ENCODE results near the gene UBA1. TPM values are rescaled to one million over a fixed set of nuclear protein-coding genes. Genes with fewer than 3 reads are reported as not detected.
A peak's percentile ranks its signal among the peaks of the same experiment; 100 is the strongest.

The UBA1 gene
- total RNA-seq, 1 donor from 2014 or later: 170 TPM

DNA sequence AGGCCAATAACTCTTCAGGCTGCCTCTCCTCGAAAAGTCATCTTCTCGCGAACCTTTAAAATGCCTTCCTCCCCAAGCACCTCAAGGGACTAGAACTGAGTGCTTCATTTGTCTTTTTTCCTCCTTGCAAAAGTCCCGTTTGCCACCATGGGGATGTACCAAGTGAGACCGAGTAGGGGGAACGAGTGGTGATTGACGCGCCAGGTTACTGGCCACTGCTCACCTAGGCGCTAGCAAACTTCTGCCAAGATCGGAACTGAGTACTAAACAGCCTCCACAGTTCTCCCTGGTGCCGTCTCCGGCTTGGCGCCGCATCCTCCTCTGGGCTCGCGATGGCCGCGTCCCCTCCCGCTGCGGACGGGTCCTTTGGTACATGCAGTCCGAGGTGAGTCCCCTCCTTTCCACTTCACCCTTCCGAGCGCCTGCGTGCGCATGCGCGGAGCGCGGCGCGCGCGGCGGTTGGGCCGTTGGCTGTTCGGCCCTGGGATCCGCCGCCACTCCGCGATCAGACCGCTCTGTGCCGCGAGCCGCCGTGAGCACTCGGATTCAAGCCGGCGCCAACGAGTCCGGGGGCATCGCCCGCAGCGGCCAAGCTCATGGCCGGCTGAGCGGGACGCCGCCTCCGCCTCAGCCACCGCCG lies 24.8 kb downstream of the UBA1 start, which contains the start of gene CDK16:
TSS of gene CDK16 (plus strand) at position 402 of the 640 bp plus-strand sequence. CDS start 4,877 bp downstream, outside the sequence.
- DNase-seq (ENCODE audit: low read depth): peak; percentile 43
- no peaks in the 10 kb centered on the region for H3K27me3 ChIP-seq (ENCODE audit: control insufficient read depth, insufficient read depth, low read length)
- TF ChIP-seq, protein P1, sequence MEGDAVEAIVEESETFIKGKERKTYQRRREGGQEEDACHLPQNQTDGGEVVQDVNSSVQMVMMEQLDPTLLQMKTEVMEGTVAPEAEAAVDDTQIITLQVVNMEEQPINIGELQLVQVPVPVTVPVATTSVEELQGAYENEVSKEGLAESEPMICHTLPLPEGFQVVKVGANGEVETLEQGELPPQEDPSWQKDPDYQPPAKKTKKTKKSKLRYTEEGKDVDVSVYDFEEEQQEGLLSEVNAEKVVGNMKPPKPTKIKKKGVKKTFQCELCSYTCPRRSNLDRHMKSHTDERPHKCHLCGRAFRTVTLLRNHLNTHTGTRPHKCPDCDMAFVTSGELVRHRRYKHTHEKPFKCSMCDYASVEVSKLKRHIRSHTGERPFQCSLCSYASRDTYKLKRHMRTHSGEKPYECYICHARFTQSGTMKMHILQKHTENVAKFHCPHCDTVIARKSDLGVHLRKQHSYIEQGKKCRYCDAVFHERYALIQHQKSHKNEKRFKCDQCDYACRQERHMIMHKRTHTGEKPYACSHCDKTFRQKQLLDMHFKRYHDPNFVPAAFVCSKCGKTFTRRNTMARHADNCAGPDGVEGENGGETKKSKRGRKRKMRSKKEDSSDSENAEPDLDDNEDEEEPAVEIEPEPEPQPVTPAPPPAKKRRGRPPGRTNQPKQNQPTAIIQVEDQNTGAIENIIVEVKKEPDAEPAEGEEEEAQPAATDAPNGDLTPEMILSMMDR (IDR thresholded peaks at IDR 0.05; ENCODE audit: insufficient read depth, low read length, poor library complexity, severe bottlenecking): no peak
- peak within 1 kb of the TSS; percentile 73 for H3K4me3 ChIP-seq (ENCODE audit: low read depth, low read length)
- H3K36me3 ChIP-seq (ENCODE audit: control insufficient read depth, insufficient read depth, low read length): peaks cover 7% of the 10 kb centered on the region

DNA sequence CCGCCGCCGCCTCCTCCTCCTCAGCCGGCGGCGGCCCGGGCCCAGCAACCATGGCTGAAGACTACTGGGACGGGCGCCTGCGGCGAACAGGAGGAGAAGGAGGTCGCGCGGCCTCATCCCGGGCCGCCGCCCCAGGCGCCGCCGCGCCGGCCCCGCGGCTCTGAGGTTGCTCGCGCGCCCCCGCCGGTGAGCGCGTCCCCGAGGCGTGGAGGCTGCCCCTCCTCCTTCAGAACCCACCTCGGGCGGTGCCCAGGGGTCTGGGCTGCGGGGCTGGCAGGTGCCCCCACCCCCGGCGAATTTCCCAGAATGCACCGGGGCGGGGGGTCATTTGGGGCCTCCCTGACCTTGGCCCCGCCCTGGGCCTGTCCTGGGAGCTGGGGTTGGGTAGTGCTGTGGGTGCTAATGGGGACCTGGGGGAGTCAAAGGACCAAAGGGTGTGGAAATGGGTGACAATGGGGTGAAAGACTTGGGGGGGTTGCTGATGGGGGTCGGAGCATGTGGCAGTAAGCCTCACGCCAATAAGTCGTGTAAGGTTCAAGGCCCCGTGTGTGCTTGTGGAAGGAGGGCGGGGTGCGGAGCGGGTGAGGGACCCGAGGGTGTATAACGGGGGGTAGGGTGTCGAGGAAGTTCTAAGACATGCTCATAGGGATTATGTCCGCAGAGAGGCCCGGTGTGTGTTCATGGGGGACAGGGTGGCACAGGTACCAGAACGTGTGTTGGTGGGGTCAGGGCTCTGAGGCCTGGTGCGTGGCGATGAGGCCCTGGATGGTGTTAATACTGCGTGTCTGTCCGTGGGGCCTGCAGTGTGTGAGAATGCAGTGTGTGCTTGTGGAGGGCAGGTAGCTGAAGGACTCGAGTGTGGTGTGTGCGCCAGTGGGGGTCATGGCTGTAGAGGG lies 25.5 kb downstream of the UBA1 start:
- Histone ChIP-seq H3K36me3 (ENCODE audit: control insufficient read depth, insufficient read depth, low read length) (peaks cover 4% of the 10 kb centered on the region), H3K4me3 (ENCODE audit: low read depth, low read length) (peak overlapping the region; percentile 73), H3K27me3 (ENCODE audit: control insufficient read depth, insufficient read depth, low read length) (no peaks in the 10 kb centered on the region)
- no peak for DNase-seq (ENCODE audit: low read depth)
- TF ChIP-seq, protein P1 (IDR thresholded peaks at IDR 0.05; ENCODE audit: insufficient read depth, low read length, poor library complexity, severe bottlenecking): no peak

DNA sequence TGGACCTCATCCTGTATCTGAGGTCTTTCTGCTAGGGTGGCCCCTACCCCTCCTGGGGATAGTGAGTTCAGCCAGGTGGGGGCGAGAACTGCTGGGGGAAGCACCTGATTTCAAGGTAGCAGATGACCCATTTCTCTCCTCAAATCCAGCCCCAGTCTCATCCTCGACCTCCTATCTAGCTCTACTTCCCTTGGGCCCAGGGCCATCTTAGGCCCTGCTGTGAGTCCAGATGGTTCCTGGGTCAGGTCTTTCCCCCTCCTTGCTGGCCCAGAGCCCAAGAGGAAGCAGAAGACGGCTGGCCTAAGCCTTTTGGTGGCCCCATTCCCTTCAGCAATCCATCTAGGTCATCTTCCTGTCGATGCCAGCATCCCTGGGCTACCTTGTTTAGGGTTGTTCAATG lies 28.1 kb downstream of the UBA1 start:
- Histone ChIP-seq H3K4me3 (ENCODE audit: low read depth, low read length) (no peak overlapping the region), H3K36me3 (ENCODE audit: control insufficient read depth, insufficient read depth, low read length) (peaks cover 2% of the 10 kb centered on the region), H3K27me3 (ENCODE audit: control insufficient read depth, insufficient read depth, low read length) (no peaks in the 10 kb centered on the region)
- DNase-seq (ENCODE audit: low read depth): no peak
- TF ChIP-seq, protein P1 (IDR thresholded peaks at IDR 0.05; ENCODE audit: insufficient read depth, low read length, poor library complexity, severe bottlenecking): no peak

DNA sequence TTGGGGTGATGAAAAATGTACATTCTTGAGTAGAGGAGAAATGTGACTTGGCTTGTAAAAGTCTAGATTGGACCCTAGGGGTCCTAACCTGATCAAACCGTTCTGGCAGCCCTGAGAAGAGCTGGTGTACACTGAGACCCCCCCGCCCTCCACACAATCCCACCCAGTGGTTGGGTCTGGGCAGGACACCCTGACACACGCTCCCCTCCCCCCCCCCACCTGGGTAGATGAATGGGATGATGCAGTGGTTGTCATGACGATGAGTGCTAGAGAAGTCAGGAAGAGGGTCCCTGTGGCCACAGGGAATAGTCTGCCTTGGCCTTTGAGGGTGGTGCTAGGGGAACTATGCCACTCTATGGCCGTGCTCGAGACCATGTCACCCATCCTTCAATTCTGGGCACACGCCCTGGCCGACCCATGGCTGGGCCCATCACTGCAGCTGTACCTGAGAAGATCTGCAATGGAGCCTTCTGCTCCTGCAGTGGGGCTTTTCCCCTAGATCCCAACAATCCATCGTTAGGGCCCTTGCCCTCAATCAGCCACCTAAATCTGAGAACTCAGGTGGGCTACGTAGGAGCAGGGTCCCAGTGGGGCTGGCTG lies 29.2 kb downstream of the UBA1 start:
- TF ChIP-seq, protein P1 (IDR thresholded peaks at IDR 0.05; ENCODE audit: insufficient read depth, low read length, poor library complexity, severe bottlenecking): no peak
- DNase-seq (ENCODE audit: low read depth): no peak
- Histone ChIP-seq H3K36me3 (ENCODE audit: control insufficient read depth, insufficient read depth, low read length) (peaks cover 2% of the 10 kb centered on the region), H3K4me3 (ENCODE audit: low read depth, low read length) (no peak overlapping the region), H3K27me3 (ENCODE audit: control insufficient read depth, insufficient read depth, low read length) (no peaks in the 10 kb centered on the region)

DNA sequence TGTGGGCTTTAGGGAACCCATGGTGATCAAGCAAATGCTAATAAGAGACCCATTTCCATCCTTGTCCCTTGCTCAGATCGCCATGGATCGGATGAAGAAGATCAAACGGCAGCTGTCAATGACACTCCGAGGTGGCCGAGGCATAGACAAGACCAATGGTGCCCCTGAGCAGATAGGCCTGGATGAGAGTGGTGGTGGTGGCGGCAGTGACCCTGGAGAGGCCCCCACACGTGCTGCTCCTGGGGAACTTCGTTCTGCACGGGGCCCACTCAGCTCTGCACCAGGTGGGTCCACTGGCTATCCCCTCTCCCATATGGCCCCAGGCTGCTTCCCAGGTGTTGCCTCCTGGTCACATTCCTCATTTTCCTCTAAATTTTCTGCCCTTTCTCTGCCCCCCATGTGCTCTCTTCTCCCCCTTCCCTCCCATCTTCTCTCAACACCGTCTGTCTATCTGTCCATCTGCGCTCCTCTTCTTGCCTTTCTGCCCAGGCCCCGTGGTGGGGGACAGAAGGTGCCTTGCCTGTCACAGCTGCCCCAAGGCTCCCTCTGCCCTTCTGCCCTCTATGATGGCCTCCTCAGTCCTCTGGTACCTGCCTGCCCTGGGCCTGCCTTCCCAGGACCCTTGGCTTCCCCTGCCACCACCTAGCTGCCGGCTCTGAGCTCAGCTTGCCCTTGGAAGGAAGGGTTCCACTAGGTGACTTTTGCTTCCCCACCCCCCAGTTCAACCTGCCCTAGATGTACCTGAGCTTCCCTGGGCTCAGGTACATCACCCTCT lies 30.0 kb downstream of the UBA1 start:
- peaks cover 2% of the 10 kb centered on the region for H3K36me3 ChIP-seq (ENCODE audit: control insufficient read depth, insufficient read depth, low read length)

More for the DNA sequence above, 30.0 kb downstream of the UBA1 start:
- DNase-seq (ENCODE audit: low read depth): no peak
- Histone ChIP-seq H3K4me3 (ENCODE audit: low read depth, low read length) (no peak overlapping the region), H3K27me3 (ENCODE audit: control insufficient read depth, insufficient read depth, low read length) (peaks cover 2% of the 10 kb centered on the region)
- TF ChIP-seq, protein P1 (IDR thresholded peaks at IDR 0.05; ENCODE audit: insufficient read depth, low read length, poor library complexity, severe bottlenecking): no peak
